AG09309 (cell line): ENCODE results near the gene KPNA6.
"Not testable (repeated sequence)": the region's sequence is repeated elsewhere in the genome, so short reads cannot be mapped to it uniquely, and the experiment has no call there.

ENCODE experiments used
- DNase-seq: peaks from one replicate; pipeline ENCODE4 v3.0.0-alpha.2; 2010; ENCODE audit warnings: low read depth
- H3K4me3 ChIP-seq: 2 replicates; pipeline ENCODE4 v1.5.1; 2011; ENCODE audit warnings: mild to moderate bottlenecking, low read depth, low read length, moderate library complexity; ENCODE audit not compliant: control insufficient read depth
- CTCF ChIP-seq: IDR thresholded peaks from 2 replicates; pipeline ENCODE4 v1.5.1; 2011; ENCODE audit warnings: mild to moderate bottlenecking, low read depth, low read length, inconsistent platforms; ENCODE audit not compliant: insufficient read depth, control insufficient read depth; ENCODE audit errors: missing control alignments

KPNA6 gene

GRCh38 chr1:32077451-32077850 lies 30.4 kb upstream of the KPNA6 start:
- TF ChIP-seq CTCF = no peak
- H3K4me3 ChIP-seq = no peak overlapping the region
- no peak for DNase-seq

GRCh38 chr1:32082022-32082421 lies 25.8 kb upstream of the KPNA6 start:
- no peak overlapping the region for H3K4me3 ChIP-seq
- TF ChIP-seq CTCF = no peak
- DNase-seq = no peak

- not testable (repeated sequence) for DNase-seq, H3K4me3 ChIP-seq
These were observed 21.5 kb upstream of the KPNA6 start for GRCh38 chr1:32086381-32086780.

GRCh38 chr1:32091176-32091575 lies 16.7 kb upstream of the KPNA6 start:
- DNase-seq = no peak
- TF ChIP-seq CTCF = no peak
- H3K4me3 ChIP-seq = no peak overlapping the region

- no peak for TF ChIP-seq CTCF
- DNase-seq = no peak
- H3K4me3 ChIP-seq = no peak overlapping the region
These were observed 16.3 kb upstream of the KPNA6 start for GRCh38 chr1:32091591-32091990.

GRCh38 chr1:32094746-32095521 lies 12.9 kb upstream of the KPNA6 start:
- TF ChIP-seq CTCF = no peak
- H3K4me3 ChIP-seq = no peak overlapping the region
- no peak for DNase-seq

GRCh38 chr1:32099426-32099825 lies 8.4 kb upstream of the KPNA6 start:
- no peak overlapping the region for H3K4me3 ChIP-seq
- DNase-seq = no peak
- no peak for TF ChIP-seq CTCF
